Neural progenitor cell (in vitro differentiated cells): ENCODE results near the gene PJA1. TPM values are rescaled to one million over a fixed set of nuclear protein-coding genes. Genes with fewer than 3 reads are reported as not detected.

Experiments used
- DNase-seq: peaks from one replicate; pipeline ENCODE4 v3.0.0-alpha.2; 2016; ENCODE audit warnings: low spot score
- H2AFZ ChIP-seq: fragments of 200-600 bp; sonication (generic); replicated peaks from 2 replicates; pipeline ENCODE4 v1.6.1; 2016; ENCODE audit warnings: antibody characterized with exemption
- H3F3A ChIP-seq: fragments of 200-600 bp; sonication (generic); 2 replicates; pipeline ENCODE4 v1.6.1; 2016; ENCODE audit warnings: antibody characterized with exemption, low read depth
- H3K27ac ChIP-seq: fragments of 200-600 bp; sonication (generic); 2 replicates; pipeline ENCODE4 v1.5.1; 2016; ENCODE audit warnings: mild to moderate bottlenecking
- H3K27me3 ChIP-seq: fragments of 200-600 bp; sonication (generic); 2 replicates; pipeline ENCODE4 v1.6.1; 2016; ENCODE audit warnings: mild to moderate bottlenecking, moderate library complexity
- H3K36me3 ChIP-seq: fragments of 200-600 bp; sonication (generic); 2 replicates; pipeline ENCODE4 v1.5.1; 2016
- H3K4me1 ChIP-seq: fragments of 200-600 bp; sonication (generic); 2 replicates; pipeline ENCODE4 v1.6.1; 2016; ENCODE audit warnings: mixed run types
- H3K4me2 ChIP-seq: fragments of 200-600 bp; sonication (generic); 2 replicates; pipeline ENCODE4 v1.6.1; 2016
- H3K4me3 ChIP-seq: fragments of 200-600 bp; sonication (generic); 2 replicates; pipeline ENCODE4 v1.5.1; 2016
- H3K79me2 ChIP-seq: fragments of 200-600 bp; sonication (generic); 2 replicates; pipeline ENCODE4 v1.6.1; 2016; ENCODE audit warnings: low read depth
- H3K9ac ChIP-seq: fragments of 200-600 bp; sonication (generic); 2 replicates; pipeline ENCODE4 v1.6.1; 2016
- H3K9me3 ChIP-seq: fragments of 200-600 bp; sonication (generic); 2 replicates; pipeline ENCODE4 v1.5.1; 2016; ENCODE audit warnings: low read depth
- H4K20me1 ChIP-seq: fragments of 200-600 bp; sonication (generic); 2 replicates; pipeline ENCODE4 v1.6.1; 2016; ENCODE audit warnings: low read depth
- H3K27ac Mint-ChIP-seq: 3 replicates; pipeline ENCODE4 v1.8.0; 2021; ENCODE audit warnings: mixed read lengths
- H3K27me3 Mint-ChIP-seq: 2 replicates; pipeline ENCODE4 v1.8.0; 2022; ENCODE audit warnings: low read depth, mild to moderate bottlenecking, inconsistent platforms, moderate library complexity, mixed read lengths; ENCODE audit not compliant: insufficient read depth
- H3K36me3 Mint-ChIP-seq: 3 replicates; pipeline ENCODE4 v1.8.0; 2021; ENCODE audit warnings: mixed read lengths
- H3K4me1 Mint-ChIP-seq: 3 replicates; pipeline ENCODE4 v1.8.0; 2021; ENCODE audit warnings: mixed read lengths
- H3K4me3 Mint-ChIP-seq: 3 replicates; pipeline ENCODE4 v1.8.0; 2021; ENCODE audit warnings: mild to moderate bottlenecking, moderate library complexity, mixed read lengths
- H3K9me3 Mint-ChIP-seq: 3 replicates; pipeline ENCODE4 v1.8.0; 2020; ENCODE audit warnings: mixed read lengths
- EZH2 ChIP-seq: fragments of 200-600 bp; sonication (generic); IDR thresholded peaks from 2 replicates; pipeline ENCODE4 v1.6.1; 2017; ENCODE audit warnings: antibody characterized with exemption, mild to moderate bottlenecking, moderate library complexity
- EZH2phosphoT487 ChIP-seq: fragments of 200-600 bp; sonication (generic); IDR thresholded peaks from 2 replicates; pipeline ENCODE4 v1.6.1; 2017; ENCODE audit warnings: antibody characterized with exemption
- total RNA-seq: library from RNA; depleted of rRNA; stranded (reverse); fragments of >200 nt; gene quantifications from 2 replicates; pipeline ENCODE4 v1.2.3, GENCODE V29; 2015; ENCODE audit warnings: low replicate concordance
- TF ChIP-seq, protein P1 (sequence below): fragments of 200-600 bp; sonication (generic); IDR thresholded peaks from 2 replicates; pipeline ENCODE4 v1.5.1; 2017; ENCODE audit warnings: antibody characterized with exemption, mild to moderate bottlenecking

PJA1 gene
- total RNA-seq, 1 donor from 2014 or later, result 62.1 TPM

DNA sequence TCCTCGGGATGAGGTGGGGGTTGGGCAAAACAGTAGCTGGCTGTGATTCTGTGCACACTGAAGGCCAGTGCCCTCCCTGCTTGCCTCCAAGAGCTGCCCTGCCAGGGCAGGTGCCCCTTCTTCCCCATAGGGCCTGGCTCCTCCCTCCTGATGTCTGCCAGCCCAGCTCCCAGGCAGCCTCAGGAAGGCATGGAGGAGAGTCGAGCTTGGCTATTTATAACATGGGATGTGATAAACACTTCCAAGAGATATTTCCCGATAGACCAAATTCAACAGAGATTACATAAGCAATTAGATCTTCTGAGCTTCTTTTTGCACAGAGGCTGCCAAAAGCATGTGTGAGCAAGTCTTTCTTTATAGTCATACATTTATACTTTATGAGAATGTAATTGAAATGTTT is 45.3 kb upstream of the PJA1 start:
- H3K27ac ChIP-seq, result no peak overlapping the region
- H3K79me2 ChIP-seq, result no peaks in the 10 kb centered on the region
- H3K4me3 Mint-ChIP-seq, result no peak overlapping the region
- no peak overlapping the region for H3K4me3 ChIP-seq
- peaks cover 29% of the 10 kb centered on the region for H3K9me3 Mint-ChIP-seq
- no peak overlapping the region for H3K9ac ChIP-seq
- H3F3A ChIP-seq, result no peaks in the 10 kb centered on the region
- H3K9me3 ChIP-seq, result no peaks in the 10 kb centered on the region
- H3K4me2 ChIP-seq, result no peak overlapping the region
- H3K4me1 ChIP-seq, result no peaks in the 10 kb centered on the region
- no peak overlapping the region for H2AFZ ChIP-seq
- no peaks in the 10 kb centered on the region for H3K36me3 ChIP-seq
- DNase-seq, result no peak
- H3K27me3 Mint-ChIP-seq, result peaks cover 15% of the 10 kb centered on the region
- H3K4me1 Mint-ChIP-seq, result peaks cover 14% of the 10 kb centered on the region
- no peaks in the 10 kb centered on the region for H3K27me3 ChIP-seq
- TF ChIP-seq EZH2 (no peak), EZH2phosphoT487 (no peak)
- H3K36me3 Mint-ChIP-seq, result no peaks in the 10 kb centered on the region
- H3K27ac Mint-ChIP-seq, result no peak overlapping the region
- H4K20me1 ChIP-seq, result no peaks in the 10 kb centered on the region

DNA sequence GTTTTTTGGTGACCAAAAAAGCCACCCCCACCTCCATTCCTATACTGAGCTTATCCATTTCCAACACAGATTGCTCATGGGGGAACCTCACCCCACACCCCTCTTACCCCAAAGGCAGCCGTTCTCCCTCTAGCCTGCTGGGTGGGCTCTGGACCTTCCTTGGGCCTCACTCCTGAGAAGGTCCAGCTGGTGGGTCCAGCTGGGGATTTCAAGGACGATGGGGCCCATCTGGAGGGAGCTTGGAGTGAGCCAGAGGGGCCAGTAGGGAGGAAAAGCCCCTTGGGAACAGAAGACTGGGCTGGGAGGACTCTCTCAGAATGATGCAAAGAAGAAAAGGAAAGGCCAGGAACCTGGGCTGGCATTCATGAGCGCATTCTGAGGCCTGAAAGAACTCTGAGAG is 42.0 kb upstream of the PJA1 start:
- H3K36me3 ChIP-seq, result no peaks in the 10 kb centered on the region
- no peak overlapping the region for H2AFZ ChIP-seq
- H3K79me2 ChIP-seq, result no peaks in the 10 kb centered on the region
- Mint-ChIP-seq H3K4me3 (no peak overlapping the region), H3K27ac (no peak overlapping the region), H3K9me3 (peaks cover 31% of the 10 kb centered on the region), H3K36me3 (no peaks in the 10 kb centered on the region), H3K4me1 (peaks cover 4% of the 10 kb centered on the region), H3K27me3 (peaks cover 14% of the 10 kb centered on the region)
- H3K27me3 ChIP-seq, result no peaks in the 10 kb centered on the region
- no peak overlapping the region for H3K9ac ChIP-seq
- no peak for DNase-seq
- no peaks in the 10 kb centered on the region for H3K4me1 ChIP-seq
- no peak overlapping the region for H3K27ac ChIP-seq
- no peak overlapping the region for H3K4me2 ChIP-seq
- H3F3A ChIP-seq, result no peaks in the 10 kb centered on the region
- no peaks in the 10 kb centered on the region for H4K20me1 ChIP-seq
- H3K4me3 ChIP-seq, result no peak overlapping the region
- H3K9me3 ChIP-seq, result no peaks in the 10 kb centered on the region
- TF ChIP-seq EZH2phosphoT487 (no peak), EZH2 (no peak)
- TF ChIP-seq, protein P1, sequence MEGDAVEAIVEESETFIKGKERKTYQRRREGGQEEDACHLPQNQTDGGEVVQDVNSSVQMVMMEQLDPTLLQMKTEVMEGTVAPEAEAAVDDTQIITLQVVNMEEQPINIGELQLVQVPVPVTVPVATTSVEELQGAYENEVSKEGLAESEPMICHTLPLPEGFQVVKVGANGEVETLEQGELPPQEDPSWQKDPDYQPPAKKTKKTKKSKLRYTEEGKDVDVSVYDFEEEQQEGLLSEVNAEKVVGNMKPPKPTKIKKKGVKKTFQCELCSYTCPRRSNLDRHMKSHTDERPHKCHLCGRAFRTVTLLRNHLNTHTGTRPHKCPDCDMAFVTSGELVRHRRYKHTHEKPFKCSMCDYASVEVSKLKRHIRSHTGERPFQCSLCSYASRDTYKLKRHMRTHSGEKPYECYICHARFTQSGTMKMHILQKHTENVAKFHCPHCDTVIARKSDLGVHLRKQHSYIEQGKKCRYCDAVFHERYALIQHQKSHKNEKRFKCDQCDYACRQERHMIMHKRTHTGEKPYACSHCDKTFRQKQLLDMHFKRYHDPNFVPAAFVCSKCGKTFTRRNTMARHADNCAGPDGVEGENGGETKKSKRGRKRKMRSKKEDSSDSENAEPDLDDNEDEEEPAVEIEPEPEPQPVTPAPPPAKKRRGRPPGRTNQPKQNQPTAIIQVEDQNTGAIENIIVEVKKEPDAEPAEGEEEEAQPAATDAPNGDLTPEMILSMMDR, result no peak

DNA sequence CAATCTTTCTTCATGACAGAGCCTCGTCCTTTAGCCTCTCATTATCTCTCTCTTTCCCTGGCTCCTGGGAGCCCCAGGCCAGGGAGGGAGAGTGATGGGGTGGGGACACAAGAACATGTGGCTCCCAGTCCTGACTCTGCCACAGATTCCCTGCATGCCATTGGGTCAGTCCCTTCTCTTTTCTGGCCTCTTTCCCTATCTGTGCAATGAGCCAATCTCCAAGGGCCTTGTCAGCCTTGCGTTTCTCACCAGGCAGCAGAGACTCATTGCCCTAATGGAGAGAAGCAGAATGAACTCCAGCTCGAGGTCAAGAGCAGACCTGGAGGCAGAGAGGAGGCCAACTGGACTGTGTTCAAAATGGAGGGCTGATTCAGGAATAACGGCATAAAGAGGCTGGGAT is 38.4 kb upstream of the PJA1 start:
- Mint-ChIP-seq H3K36me3 (no peaks in the 10 kb centered on the region), H3K4me1 (peaks cover 4% of the 10 kb centered on the region), H3K27ac (no peak overlapping the region), H3K4me3 (no peak overlapping the region), H3K9me3 (peaks cover 18% of the 10 kb centered on the region), H3K27me3 (peaks cover 3% of the 10 kb centered on the region)
- Histone ChIP-seq H2AFZ (no peak overlapping the region), H3K4me2 (no peak overlapping the region), H4K20me1 (no peaks in the 10 kb centered on the region), H3K27ac (no peak overlapping the region), H3K4me3 (no peak overlapping the region), H3K27me3 (no peaks in the 10 kb centered on the region), H3K4me1 (peaks cover 6% of the 10 kb centered on the region), H3F3A (peaks cover 11% of the 10 kb centered on the region), H3K9ac (no peak overlapping the region), H3K36me3 (no peaks in the 10 kb centered on the region), H3K79me2 (no peaks in the 10 kb centered on the region), H3K9me3 (no peaks in the 10 kb centered on the region)
- TF ChIP-seq EZH2 (no peak), EZH2phosphoT487 (no peak)
- TF ChIP-seq, protein P1, result no peak
- DNase-seq, result no peak

DNA sequence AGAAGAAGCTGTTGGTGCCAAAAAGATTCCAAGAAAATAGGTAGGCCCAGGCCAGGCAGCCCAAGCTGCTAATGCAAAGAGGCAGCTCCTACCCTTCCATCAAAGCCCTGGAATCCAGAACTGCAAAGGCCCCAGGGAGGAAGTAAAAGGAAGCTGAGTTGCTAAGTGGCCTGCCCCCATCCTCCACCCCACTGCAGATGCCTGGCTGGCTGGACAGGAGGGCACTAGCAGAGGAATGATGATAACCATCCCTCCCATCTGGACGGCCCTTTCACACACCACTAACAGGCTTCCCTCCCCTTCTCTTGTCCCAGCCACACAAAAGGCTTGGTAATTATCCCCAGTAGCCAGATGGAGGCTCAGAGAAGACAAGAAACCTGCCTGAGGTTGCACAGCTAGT is 32.4 kb upstream of the PJA1 start:
- Histone ChIP-seq H3K27me3 (no peaks in the 10 kb centered on the region), H2AFZ (no peak overlapping the region), H3K9ac (no peak overlapping the region), H3K9me3 (no peaks in the 10 kb centered on the region), H3K36me3 (no peaks in the 10 kb centered on the region), H3K4me3 (no peak overlapping the region), H3K4me1 (peaks cover 6% of the 10 kb centered on the region), H3K27ac (no peak overlapping the region), H3K79me2 (no peaks in the 10 kb centered on the region), H3K4me2 (no peak overlapping the region), H4K20me1 (no peaks in the 10 kb centered on the region), H3F3A (peaks cover 11% of the 10 kb centered on the region)
- Mint-ChIP-seq H3K4me3 (no peak overlapping the region), H3K9me3 (peaks cover 6% of the 10 kb centered on the region), H3K4me1 (peaks cover 24% of the 10 kb centered on the region), H3K27me3 (no peaks in the 10 kb centered on the region), H3K27ac (no peak overlapping the region), H3K36me3 (no peaks in the 10 kb centered on the region)
- TF ChIP-seq EZH2 (no peak), EZH2phosphoT487 (no peak)
- TF ChIP-seq, protein P1, result no peak
- no peak for DNase-seq
